ENCODE data around the gene DIRAS1.

DNA sequence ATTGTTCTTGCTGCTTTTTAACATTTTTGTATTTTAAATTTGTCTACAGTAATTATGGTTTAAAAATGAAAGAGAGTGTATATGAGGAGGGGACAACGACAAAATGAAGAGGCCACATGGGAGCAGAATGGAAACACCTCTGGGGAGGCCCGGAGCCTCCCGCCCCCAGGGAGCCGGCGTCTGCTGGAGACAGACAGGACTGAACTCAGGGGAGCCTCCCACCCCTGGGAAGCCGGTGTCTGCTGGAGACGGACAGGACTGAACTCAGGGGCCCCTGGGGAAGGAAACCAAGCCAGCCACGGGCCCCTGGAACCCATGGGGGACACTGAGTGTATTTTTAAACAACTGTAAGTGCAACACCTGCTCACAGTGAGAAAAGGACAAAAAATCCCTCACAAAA is 35.3 kb upstream of the DIRAS1 start:
- TF ChIP-seq, protein P1, sequence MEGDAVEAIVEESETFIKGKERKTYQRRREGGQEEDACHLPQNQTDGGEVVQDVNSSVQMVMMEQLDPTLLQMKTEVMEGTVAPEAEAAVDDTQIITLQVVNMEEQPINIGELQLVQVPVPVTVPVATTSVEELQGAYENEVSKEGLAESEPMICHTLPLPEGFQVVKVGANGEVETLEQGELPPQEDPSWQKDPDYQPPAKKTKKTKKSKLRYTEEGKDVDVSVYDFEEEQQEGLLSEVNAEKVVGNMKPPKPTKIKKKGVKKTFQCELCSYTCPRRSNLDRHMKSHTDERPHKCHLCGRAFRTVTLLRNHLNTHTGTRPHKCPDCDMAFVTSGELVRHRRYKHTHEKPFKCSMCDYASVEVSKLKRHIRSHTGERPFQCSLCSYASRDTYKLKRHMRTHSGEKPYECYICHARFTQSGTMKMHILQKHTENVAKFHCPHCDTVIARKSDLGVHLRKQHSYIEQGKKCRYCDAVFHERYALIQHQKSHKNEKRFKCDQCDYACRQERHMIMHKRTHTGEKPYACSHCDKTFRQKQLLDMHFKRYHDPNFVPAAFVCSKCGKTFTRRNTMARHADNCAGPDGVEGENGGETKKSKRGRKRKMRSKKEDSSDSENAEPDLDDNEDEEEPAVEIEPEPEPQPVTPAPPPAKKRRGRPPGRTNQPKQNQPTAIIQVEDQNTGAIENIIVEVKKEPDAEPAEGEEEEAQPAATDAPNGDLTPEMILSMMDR (IDR thresholded peaks at IDR 0.05) = no peak
- TF ChIP-seq ZNF396 (CRISPR knock-in tag; IDR thresholded peaks at IDR 0.05; ENCODE audit: borderline replicate concordance) (no peak), ESRRA (CRISPR knock-in tag; IDR thresholded peaks at IDR 0.05; ENCODE audit: borderline replicate concordance) (no peak), RELA (CRISPR knock-in tag; IDR thresholded peaks at IDR 0.05; ENCODE audit: borderline replicate concordance) (no peak), ZBTB21 (CRISPR knock-in tag; IDR thresholded peaks at IDR 0.05; ENCODE audit: borderline replicate concordance) (no peak), ZNF219 (CRISPR knock-in tag; IDR thresholded peaks at IDR 0.05; ENCODE audit: borderline replicate concordance) (no peak), ZNF263 (CRISPR knock-in tag; IDR thresholded peaks at IDR 0.05; ENCODE audit: low read depth) (no peak), ETV6 (CRISPR knock-in tag; IDR thresholded peaks at IDR 0.05) (no peak)
- TF ChIP-seq, protein P2, sequence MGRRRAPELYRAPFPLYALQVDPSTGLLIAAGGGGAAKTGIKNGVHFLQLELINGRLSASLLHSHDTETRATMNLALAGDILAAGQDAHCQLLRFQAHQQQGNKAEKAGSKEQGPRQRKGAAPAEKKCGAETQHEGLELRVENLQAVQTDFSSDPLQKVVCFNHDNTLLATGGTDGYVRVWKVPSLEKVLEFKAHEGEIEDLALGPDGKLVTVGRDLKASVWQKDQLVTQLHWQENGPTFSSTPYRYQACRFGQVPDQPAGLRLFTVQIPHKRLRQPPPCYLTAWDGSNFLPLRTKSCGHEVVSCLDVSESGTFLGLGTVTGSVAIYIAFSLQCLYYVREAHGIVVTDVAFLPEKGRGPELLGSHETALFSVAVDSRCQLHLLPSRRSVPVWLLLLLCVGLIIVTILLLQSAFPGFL (CRISPR knock-in tag; IDR thresholded peaks at IDR 0.05; ENCODE audit: borderline replicate concordance) = no peak

Data from WTC11 (cell line).